ENCODE data around the gene KIF3C. TPM values are rescaled to one million over a fixed set of nuclear protein-coding genes. Genes with fewer than 3 reads are reported as not detected.

KIF3C gene
- total RNA-seq, 2 donors from 2014 or later: 42.9 to 51.4 TPM

DNA sequence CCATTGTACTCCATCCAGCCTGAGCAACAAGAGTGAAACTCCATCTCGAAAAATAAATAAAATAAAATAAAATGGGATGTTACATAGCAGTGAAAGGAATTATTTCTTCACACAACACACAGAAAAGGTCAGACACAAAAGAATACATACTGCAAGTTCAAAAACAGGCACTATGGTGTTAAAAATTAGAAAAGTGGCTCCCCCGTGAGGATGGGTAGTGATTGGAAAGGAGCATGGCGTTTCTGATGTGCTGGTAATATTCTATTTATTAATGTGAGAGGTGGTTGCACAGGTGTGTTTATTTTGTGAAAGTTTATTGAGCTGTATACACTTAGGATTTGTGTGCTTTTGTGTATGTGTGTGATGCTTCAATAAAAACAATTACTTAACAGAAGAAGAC is 28.6 kb upstream of the KIF3C start:
- peaks cover 4% of the 10 kb centered on the region for H3K9me3 Mint-ChIP-seq
- no peak overlapping the region for H3K4me3 Mint-ChIP-seq
- H3K27me3 ChIP-seq (ENCODE audit: control insufficient read depth, insufficient read depth, low read length, poor library complexity, severe bottlenecking): no peaks in the 10 kb centered on the region
- no peaks in the 10 kb centered on the region for H3K36me3 ChIP-seq (ENCODE audit: control insufficient read depth, insufficient read depth, low read length)
- 87 to 100% methylated on average over 2 of the region's 3 CpGs for WGBS, 2 experiments (ENCODE audit: insufficient coverage in 1 of 2, insufficient read length in 1 of 2)
- H3K4me3 ChIP-seq (ENCODE audit: low read length): no peak overlapping the region
- no peaks in the 10 kb centered on the region for H3K9me3 ChIP-seq (ENCODE audit: control insufficient read depth, low read length)
- TF ChIP-seq, protein P1, sequence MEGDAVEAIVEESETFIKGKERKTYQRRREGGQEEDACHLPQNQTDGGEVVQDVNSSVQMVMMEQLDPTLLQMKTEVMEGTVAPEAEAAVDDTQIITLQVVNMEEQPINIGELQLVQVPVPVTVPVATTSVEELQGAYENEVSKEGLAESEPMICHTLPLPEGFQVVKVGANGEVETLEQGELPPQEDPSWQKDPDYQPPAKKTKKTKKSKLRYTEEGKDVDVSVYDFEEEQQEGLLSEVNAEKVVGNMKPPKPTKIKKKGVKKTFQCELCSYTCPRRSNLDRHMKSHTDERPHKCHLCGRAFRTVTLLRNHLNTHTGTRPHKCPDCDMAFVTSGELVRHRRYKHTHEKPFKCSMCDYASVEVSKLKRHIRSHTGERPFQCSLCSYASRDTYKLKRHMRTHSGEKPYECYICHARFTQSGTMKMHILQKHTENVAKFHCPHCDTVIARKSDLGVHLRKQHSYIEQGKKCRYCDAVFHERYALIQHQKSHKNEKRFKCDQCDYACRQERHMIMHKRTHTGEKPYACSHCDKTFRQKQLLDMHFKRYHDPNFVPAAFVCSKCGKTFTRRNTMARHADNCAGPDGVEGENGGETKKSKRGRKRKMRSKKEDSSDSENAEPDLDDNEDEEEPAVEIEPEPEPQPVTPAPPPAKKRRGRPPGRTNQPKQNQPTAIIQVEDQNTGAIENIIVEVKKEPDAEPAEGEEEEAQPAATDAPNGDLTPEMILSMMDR (conservative IDR thresholded peaks at IDR 0.05): no peak
- H3K27ac ChIP-seq (ENCODE audit: low read depth, low read length): no peak overlapping the region
- no peak for DNase-seq
- no peaks in the 10 kb centered on the region for H3K36me3 Mint-ChIP-seq (ENCODE audit: low read depth)
- peaks cover 11% of the 10 kb centered on the region for H3K4me1 ChIP-seq (ENCODE audit: control insufficient read depth, insufficient read depth, low read length)
- no peaks in the 10 kb centered on the region for H3K27me3 Mint-ChIP-seq (ENCODE audit: insufficient read depth)
- H3K9ac ChIP-seq (ENCODE audit: extremely low read depth, low read length, poor library complexity, severe bottlenecking): no peak overlapping the region
- H3K4me1 Mint-ChIP-seq: peaks cover 23% of the 10 kb centered on the region
- peak overlapping the region; percentile 60 for H3K27ac Mint-ChIP-seq

DNA sequence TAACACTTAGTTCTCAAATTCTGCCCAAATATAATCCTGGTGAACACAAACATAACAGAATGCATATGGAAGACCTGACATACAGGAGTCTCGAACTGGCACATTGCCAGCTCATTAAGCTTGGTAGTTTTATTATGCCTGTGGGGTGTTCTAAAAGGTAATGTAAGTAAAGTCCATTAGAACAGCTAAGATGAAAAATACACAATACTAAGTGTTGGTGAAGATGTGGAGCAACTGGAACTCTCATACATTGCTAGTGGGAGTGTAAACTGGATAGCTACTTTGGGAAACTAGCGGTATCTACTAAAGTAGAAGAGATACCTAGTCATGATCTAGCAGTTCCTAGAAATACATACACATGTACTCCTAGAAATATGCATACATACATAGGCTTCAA is 27.3 kb upstream of the KIF3C start:
- H3K36me3 ChIP-seq (ENCODE audit: control insufficient read depth, insufficient read depth, low read length): no peaks in the 10 kb centered on the region
- H3K4me3 ChIP-seq (ENCODE audit: low read length): no peak overlapping the region
- no peak overlapping the region for H3K9ac ChIP-seq (ENCODE audit: extremely low read depth, low read length, poor library complexity, severe bottlenecking)
- TF ChIP-seq, protein P1 (conservative IDR thresholded peaks at IDR 0.05): no peak
- Mint-ChIP-seq H3K27ac (no peak overlapping the region), H3K27me3 (ENCODE audit: insufficient read depth) (no peaks in the 10 kb centered on the region), H3K36me3 (ENCODE audit: low read depth) (no peaks in the 10 kb centered on the region), H3K4me1 (peaks cover 19% of the 10 kb centered on the region), H3K9me3 (peaks cover 4% of the 10 kb centered on the region), H3K4me3 (no peak overlapping the region)
- WGBS, 2 experiments (ENCODE audit: insufficient coverage in 1 of 2, insufficient read length in 1 of 2): 91 to 100% methylated on average over 1 to 2 of the region's 2 CpGs
- peaks cover 11% of the 10 kb centered on the region for H3K4me1 ChIP-seq (ENCODE audit: control insufficient read depth, insufficient read depth, low read length)
- H3K27ac ChIP-seq (ENCODE audit: low read depth, low read length): no peak overlapping the region
- no peaks in the 10 kb centered on the region for H3K9me3 ChIP-seq (ENCODE audit: control insufficient read depth, low read length)
- no peak for DNase-seq
- no peaks in the 10 kb centered on the region for H3K27me3 ChIP-seq (ENCODE audit: control insufficient read depth, insufficient read depth, low read length, poor library complexity, severe bottlenecking)

DNA sequence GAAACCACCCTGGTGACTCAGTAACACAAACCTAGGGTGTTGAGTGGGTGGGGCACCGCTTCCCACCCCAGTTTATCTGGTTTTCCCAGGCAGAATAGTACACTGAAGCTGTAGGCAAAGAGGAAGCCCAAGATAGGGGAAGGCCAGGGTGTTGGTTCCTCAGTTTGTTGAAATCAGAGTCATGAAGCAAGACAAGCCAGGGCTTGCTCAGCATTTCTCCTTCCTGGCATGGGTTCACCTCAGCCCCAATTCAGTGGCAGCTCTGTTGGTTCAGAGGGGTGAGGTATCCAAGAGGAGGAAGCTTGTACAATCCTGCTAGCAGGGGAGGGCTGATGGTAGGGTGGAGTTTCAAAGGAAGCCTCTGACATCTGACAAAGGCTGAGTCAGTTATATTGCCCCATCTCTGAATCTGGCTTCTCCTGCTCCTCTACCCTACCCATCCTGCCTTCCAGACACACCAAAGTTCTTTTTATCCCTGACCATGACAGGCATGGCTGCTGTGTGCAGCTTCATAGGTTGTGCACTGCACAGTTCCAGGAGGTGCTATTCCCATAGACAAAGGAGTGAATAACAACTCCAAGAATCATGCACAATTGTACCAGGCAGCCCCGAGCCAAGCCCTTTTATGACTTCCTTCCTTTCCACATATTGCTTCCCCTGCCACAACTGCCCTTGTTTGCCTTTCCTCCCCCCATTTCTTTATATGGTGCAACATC is 26.7 kb upstream of the KIF3C start:
- no peaks in the 10 kb centered on the region for H3K36me3 ChIP-seq (ENCODE audit: control insufficient read depth, insufficient read depth, low read length)
- TF ChIP-seq, protein P1 (conservative IDR thresholded peaks at IDR 0.05): no peak

More for the DNA sequence above, 26.7 kb upstream of the KIF3C start:
- H3K27me3 ChIP-seq (ENCODE audit: control insufficient read depth, insufficient read depth, low read length, poor library complexity, severe bottlenecking): no peaks in the 10 kb centered on the region
- no peak overlapping the region for H3K4me3 ChIP-seq (ENCODE audit: low read length)
- Mint-ChIP-seq H3K27me3 (ENCODE audit: insufficient read depth) (no peaks in the 10 kb centered on the region), H3K4me3 (no peak overlapping the region), H3K4me1 (peaks cover 19% of the 10 kb centered on the region), H3K27ac (no peak overlapping the region), H3K9me3 (peaks cover 4% of the 10 kb centered on the region), H3K36me3 (ENCODE audit: low read depth) (no peaks in the 10 kb centered on the region)
- WGBS, 2 experiments (ENCODE audit: insufficient coverage in 1 of 2, insufficient read length in 1 of 2): 91 to 100% methylated on average over 1 to 2 of the region's 2 CpGs
- no peak for DNase-seq
- H3K4me1 ChIP-seq (ENCODE audit: control insufficient read depth, insufficient read depth, low read length): peaks cover 11% of the 10 kb centered on the region
- no peak overlapping the region for H3K9ac ChIP-seq (ENCODE audit: extremely low read depth, low read length, poor library complexity, severe bottlenecking)
- no peak overlapping the region for H3K27ac ChIP-seq (ENCODE audit: low read depth, low read length)
- no peaks in the 10 kb centered on the region for H3K9me3 ChIP-seq (ENCODE audit: control insufficient read depth, low read length)
